ENCODE measurements around the gene ZCCHC7.

Gene ZCCHC7

GRCh38 chr9:37364751-37365360 lies 244.5 kb downstream of the ZCCHC7 start:
- no peak overlapping the region for H3K4me3 ChIP-seq (ENCODE audit: low read depth, low read length)

- H3K4me3 ChIP-seq (ENCODE audit: low read depth, low read length): no peak overlapping the region
These were observed 249.3 kb downstream of the ZCCHC7 start for GRCh38 chr9:37369671-37370070.

DNA sequence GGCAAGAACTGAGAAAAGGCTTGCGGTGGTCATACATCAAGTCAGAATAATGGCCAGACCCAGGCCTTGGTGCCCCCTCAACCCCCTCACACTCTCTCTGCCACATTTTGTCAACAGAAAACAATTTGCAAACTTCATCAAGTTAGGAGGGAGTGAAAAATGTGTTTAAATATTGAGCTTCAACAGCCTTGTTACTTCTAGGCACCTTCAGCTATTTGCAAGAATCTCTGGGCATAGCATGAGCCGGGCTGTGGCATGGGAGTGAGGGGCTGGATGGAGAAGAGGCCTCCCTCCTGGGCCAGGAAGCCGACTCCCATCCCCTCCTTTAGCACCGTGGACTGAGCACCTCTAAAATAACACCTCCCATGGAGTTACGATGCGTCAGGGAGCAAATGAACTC lies 249.9 kb downstream of the ZCCHC7 start:
- H3K4me3 ChIP-seq (ENCODE audit: low read depth, low read length): no peak overlapping the region

- H3K4me3 ChIP-seq (ENCODE audit: low read depth, low read length): no peak overlapping the region
These were observed 250.7 kb downstream of the ZCCHC7 start for GRCh38 chr9:37370968-37371563.

DNA sequence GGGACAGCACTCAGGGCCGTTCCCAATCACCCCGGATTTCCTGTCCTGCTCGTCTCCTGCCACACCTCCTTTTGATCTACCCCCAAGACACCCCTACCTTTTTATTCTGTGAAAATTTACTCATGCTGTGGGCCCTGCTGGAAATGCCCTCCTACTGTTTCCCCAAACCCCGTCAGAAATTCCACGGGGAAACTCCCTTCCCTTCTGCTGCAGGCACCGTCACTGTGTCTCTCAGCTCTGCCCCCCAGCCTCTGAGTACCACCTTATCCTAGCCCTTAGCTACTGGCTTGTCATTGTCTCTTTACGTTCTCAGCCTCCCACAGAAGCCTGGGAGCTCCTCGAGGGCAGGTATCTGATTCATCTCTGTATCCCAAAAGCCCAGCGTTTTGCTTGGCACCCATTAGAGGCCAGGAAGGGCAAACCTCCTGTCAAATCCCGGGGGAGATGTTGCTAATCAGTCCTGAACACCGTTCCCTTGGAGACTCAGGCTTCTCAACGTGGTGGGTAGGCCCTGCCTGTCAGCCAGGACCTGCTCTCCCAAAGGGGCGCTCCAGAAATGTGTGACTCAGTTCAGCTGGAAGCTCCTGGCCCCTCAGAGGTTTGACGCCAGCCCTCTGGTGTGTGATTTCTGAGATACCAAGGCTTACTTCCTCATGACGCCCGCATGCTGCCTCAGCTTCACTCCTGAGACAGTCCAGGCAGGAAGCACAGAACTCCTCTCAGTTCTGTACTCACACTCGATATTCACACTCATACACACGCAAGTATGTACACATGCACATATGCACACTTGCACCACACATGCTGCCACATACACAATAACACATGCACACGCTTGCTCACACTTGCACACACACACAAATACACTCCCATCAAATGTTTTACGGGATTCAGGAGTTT lies 251.4 kb downstream of the ZCCHC7 start:
- H3K4me3 ChIP-seq (ENCODE audit: low read depth, low read length): no peak overlapping the region

- H3K4me3 ChIP-seq (ENCODE audit: low read depth, low read length): no peak overlapping the region
These were observed 252.5 kb downstream of the ZCCHC7 start for GRCh38 chr9:37372839-37373238.

DNA sequence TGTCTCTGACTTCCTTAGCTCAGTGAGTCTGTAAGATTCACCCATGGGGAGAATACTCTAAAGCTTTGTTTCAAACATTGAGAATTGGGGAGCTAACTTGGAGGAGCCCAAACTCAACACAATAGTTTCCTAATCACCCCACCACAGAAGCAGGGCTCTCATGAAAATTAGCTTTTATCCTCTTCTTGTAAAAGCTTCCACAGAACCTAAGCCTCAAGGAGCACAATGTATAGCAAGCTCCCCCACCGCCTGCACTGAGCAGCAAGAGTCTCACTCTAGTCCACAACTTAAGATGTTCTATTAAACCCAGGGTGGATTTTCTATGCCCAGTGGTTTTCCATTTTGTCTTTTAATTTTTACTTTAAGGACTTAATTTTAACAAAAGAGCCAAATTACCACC lies 253.2 kb downstream of the ZCCHC7 start:
- no peak overlapping the region for H3K4me3 ChIP-seq (ENCODE audit: low read depth, low read length)

GRCh38 chr9:37374892-37375291 lies 254.5 kb downstream of the ZCCHC7 start:
- H3K4me3 ChIP-seq (ENCODE audit: low read depth, low read length): no peak overlapping the region

DNA sequence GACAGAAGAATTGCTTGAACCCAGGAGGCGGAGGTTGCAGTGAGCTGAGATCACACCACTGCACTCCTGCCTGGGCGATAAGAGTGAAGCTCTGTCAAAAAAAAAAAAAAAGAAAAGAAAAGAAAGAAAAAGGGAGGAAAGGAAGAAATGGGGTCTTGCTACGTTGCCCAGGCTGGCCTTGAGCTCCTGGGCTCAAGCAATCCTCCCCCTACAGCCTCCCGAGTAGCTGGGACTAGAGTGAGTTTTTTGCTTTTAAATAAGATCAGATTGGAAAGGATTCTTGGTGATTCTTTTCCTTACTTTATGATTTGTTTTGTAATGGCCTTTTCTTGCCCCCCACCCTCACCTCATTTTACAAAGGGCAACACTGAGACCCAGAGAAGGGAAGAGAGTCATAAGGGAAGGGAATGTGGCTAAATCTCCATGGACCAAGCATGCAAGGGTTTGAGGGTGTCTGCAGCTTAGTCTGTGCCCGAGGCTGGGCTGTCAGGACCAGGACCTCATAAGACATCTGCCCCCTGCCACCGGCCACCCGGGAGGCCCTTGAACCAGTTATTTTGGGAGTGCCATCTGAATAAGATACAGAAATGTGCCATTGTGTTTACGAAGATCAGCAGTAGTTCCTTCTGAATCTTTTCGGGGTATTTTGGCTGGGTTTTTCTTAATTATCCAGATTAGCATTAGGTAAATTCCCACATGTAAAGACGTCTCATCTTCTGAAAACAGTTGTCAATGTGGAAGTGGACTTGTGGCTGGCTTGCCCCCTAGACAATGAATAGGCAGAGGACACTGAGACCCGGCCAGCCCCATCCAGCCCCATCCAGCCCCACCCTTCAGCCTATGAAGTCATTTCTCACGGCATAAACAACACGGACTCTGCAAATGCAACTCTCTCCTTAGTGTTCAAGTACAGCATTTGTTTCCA lies 257.6 kb downstream of the ZCCHC7 start:
- no peak overlapping the region for H3K4me3 ChIP-seq (ENCODE audit: low read depth, low read length)

GRCh38 chr9:37378613-37379004 lies 258.2 kb downstream of the ZCCHC7 start:
- no peak overlapping the region for H3K4me3 ChIP-seq (ENCODE audit: low read depth, low read length)

- no peak overlapping the region for H3K4me3 ChIP-seq (ENCODE audit: low read depth, low read length)
These were observed 259.5 kb downstream of the ZCCHC7 start for GRCh38 chr9:37379835-37380234.

DNA sequence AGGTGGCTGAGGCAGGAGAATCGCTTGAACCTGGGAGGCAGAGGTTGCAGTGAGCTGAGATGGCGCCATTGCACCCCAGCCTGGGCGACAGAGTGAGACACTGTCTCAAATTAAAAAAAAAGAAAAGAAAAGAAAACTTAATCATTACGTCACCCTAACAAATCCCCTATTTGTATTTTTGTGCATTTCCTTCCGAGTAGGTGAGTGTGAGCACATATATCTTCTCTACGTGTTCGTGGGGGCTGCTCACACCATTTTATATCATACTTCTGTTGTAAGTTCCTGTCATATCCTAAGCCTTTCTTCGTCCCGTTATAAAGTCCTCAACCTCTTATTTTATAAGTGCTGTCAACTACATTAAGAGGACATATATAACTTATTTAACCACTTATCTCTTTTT lies 260.2 kb downstream of the ZCCHC7 start:
- no peak overlapping the region for H3K4me3 ChIP-seq (ENCODE audit: low read depth, low read length)

DNA sequence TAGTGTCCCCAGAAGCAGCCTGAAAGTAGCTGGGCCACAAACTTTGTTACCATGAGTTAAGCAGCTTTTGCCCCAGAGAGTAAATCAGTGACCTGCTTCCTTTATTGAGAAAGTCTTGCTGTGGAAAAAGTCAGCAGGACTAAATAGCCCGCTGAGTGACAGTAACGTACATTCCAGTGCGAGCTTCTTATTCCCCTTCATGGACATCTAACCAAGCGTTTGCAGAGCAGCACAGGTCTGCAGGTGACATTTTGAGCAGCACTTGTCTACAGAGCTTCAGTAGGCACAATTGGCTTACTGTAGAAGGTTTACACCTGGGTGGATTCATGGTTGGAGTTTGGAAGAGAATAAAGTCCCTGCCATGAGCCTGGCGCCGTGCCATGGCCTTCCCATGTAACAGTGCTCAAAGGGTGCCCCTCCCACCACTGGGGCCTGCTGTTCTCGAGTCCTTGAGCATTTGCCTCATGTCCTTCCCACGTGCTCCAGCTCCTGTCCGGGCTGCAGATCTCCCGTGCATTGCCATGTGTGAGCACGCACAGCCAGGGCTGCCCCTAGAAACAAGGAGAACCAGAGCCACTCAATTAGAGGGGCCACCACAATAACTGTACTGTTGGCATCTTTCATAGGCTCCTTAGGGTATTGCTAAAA lies 260.8 kb downstream of the ZCCHC7 start:
- H3K4me3 ChIP-seq (ENCODE audit: low read depth, low read length): no peak overlapping the region

DNA sequence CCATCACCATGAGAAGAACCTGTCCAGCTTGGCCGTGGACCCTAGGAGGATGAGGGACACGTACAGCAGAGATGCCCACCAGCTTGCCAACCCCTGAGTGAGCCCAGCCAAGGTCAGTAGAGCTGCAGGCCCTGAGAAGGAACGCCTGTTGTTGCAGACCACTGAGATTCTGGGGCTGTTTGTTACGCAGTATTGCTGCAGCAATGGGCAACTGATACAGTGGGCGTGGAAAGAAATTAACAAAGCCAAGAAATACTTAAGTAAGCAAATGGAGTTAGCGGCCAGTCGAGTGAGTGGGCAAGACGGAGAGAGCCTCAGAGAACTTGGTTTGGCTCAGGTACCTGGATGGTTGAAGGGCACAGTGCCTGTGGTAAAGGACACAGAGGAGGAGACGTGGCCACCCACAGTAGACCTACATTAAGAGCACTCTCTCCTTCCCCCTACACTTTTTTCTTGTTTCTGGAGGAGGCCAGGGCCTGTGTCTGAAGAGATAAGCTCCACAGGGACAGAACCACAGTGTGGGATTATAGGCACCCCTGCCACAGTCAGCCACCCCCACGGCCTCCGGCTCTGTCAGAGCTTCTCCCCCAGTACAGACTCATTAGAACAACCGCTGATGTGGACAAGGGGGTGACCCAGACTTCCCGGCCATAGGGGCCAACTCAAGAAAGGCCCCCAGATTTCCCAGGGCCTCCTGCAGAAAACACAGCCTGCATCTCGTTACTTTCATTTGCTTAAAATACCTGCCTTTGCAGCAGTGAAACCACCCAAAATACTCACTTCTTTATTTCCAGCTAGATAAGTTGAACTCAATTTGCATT lies 262.0 kb downstream of the ZCCHC7 start:
- H3K4me3 ChIP-seq (ENCODE audit: low read depth, low read length): no peak overlapping the region

GRCh38 chr9:37382982-37383357 lies 262.6 kb downstream of the ZCCHC7 start:
- no peak overlapping the region for H3K4me3 ChIP-seq (ENCODE audit: low read depth, low read length)

DNA sequence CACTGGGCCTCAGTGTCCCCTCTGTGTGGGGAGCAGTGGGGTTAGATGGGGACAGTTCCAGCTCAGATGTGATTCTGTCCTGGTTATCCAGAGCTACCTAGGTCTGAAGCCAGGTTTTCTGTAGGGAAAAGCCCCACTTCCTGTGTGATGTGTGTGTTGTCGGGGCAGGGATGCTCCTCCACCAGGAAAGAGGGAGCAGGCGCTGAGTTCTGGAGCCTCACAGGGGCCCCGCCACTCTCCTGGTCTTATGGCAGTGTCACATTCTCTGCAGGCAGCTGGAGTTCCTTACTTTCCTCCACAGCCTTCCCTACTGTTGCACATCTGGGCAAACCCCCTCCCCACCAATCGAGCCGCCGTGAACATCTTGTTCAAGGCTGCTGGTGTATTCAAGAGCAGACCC lies 263.0 kb downstream of the ZCCHC7 start:
- H3K4me3 ChIP-seq (ENCODE audit: low read depth, low read length): no peak overlapping the region

- H3K4me3 ChIP-seq (ENCODE audit: low read depth, low read length): no peak overlapping the region
These were observed 263.7 kb downstream of the ZCCHC7 start for GRCh38 chr9:37383876-37384746.

- no peak overlapping the region for H3K4me3 ChIP-seq (ENCODE audit: low read depth, low read length)
These were observed 264.9 kb downstream of the ZCCHC7 start for GRCh38 chr9:37385286-37385685.

- H3K4me3 ChIP-seq (ENCODE audit: low read depth, low read length): no peak overlapping the region
These were observed 266.6 kb downstream of the ZCCHC7 start for GRCh38 chr9:37386988-37387387.

Data from iPS-11a (cell line).